NCI-H1417 (cell line): ENCODE results near the gene KLK6.
"Not testable (repeated sequence)": the region's sequence is repeated elsewhere in the genome, so short reads cannot be mapped to it uniquely, and the experiment has no call there.

Experiments used
- DNase-seq, 3 experiments: peaks; one replicate each; lab custom pipeline; 2025; lab: John Stamatoyannopoulos, UW

KLK6 gene

GRCh38 chr19:50992666-50993035 is 23.3 kb upstream of the KLK6 start:
- no peak for DNase-seq

- DNase-seq = not testable (repeated sequence)
Observed at GRCh38 chr19:50984416-50984815, 15.0 kb upstream of the KLK6 start.

GRCh38 chr19:50983625-50984292 is 14.4 kb upstream of the KLK6 start, which contains the start of gene KLK7:
Gene KLK7 (minus strand): TSS chr19:50983917. CDS start chr19:50982399, 1,518 bp downstream.
- no peak for DNase-seq

GRCh38 chr19:50982186-50982585 is 12.8 kb upstream of the KLK6 start:
- no peak for DNase-seq

- no peak for DNase-seq
Observed at GRCh38 chr19:50981587-50982146, 12.3 kb upstream of the KLK6 start.

- no peak for DNase-seq
Observed at GRCh38 chr19:50980208-50980607, 10.8 kb upstream of the KLK6 start.

GRCh38 chr19:50979758-50980157 is 10.4 kb upstream of the KLK6 start:
- no peak for DNase-seq

GRCh38 chr19:50978772-50979390 is 9.5 kb upstream of the KLK6 start:
- DNase-seq = no peak

GRCh38 chr19:50977626-50978025 is 8.2 kb upstream of the KLK6 start:
- DNase-seq = no peak

GRCh38 chr19:50975766-50976165 is 6.4 kb upstream of the KLK6 start:
- no peak for DNase-seq

- DNase-seq = no peak
Observed at GRCh38 chr19:50974702-50975556, 5.5 kb upstream of the KLK6 start.

- DNase-seq = no peak
Observed at GRCh38 chr19:50972795-50973376, 3.5 kb upstream of the KLK6 start.

GRCh38 chr19:50969810-50970209 is 419 bp upstream of the KLK6 start:
- DNase-seq = not testable (repeated sequence)

- no peak for DNase-seq
Observed at GRCh38 chr19:50968716-50969412, 527 bp downstream of the KLK6 start.

- DNase-seq = no peak
Observed at GRCh38 chr19:50967929-50968715, 1.3 kb downstream of the KLK6 start.

- DNase-seq = no peak
Observed at GRCh38 chr19:50964266-50964665, 5.1 kb downstream of the KLK6 start.

- DNase-seq = no peak
Observed at GRCh38 chr19:50963381-50963780, 6.0 kb downstream of the KLK6 start.

GRCh38 chr19:50962245-50962644 is 7.1 kb downstream of the KLK6 start:
- DNase-seq = no peak

- DNase-seq = peak in 1 of 3 experiments; percentile 7
Observed at GRCh38 chr19:50959731-50960500, 9.5 kb downstream of the KLK6 start.

- no peak for DNase-seq
Observed at GRCh38 chr19:50957587-50957986, 11.8 kb downstream of the KLK6 start.
